ENCODE data around the gene DAAM1. TPM values are rescaled to one million over a fixed set of nuclear protein-coding genes. Genes with fewer than 3 reads are reported as not detected.
A peak's percentile ranks its signal among the peaks of the same experiment; 100 is the strongest.

Gene DAAM1
- total RNA-seq, 2 donors from 2014 or later, result 10.5 to 13.8 TPM

DNA sequence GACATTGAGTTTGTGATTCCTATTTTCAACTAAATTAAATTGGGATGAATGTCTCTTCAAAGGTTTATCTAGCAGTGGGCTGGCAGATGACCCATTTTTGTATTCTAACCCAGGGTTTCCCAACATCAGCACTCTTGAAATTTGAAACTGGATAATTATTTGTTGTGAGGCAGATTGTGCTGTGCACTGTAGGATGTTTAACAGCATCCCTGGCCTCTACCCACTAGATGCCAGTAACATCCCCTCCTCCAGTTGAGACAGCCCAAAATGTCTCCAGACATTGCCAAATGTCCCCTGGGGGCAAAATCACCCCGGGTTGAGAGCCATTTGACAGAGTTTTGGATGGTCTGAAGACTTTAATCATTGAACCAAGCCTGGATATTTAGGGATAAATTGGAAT is 11.1 kb downstream of the DAAM1 start:
- no peak for ATAC-seq (replicated peaks)
- Mint-ChIP-seq H3K27me3 (no peaks in the 10 kb centered on the region), H3K4me3 (no peak overlapping the region), H3K36me3 (ENCODE audit: low read depth) (no peaks in the 10 kb centered on the region), H3K4me1 (peaks cover 4% of the 10 kb centered on the region), H3K27ac (no peak overlapping the region), H3K9me3 (no peaks in the 10 kb centered on the region)

DNA sequence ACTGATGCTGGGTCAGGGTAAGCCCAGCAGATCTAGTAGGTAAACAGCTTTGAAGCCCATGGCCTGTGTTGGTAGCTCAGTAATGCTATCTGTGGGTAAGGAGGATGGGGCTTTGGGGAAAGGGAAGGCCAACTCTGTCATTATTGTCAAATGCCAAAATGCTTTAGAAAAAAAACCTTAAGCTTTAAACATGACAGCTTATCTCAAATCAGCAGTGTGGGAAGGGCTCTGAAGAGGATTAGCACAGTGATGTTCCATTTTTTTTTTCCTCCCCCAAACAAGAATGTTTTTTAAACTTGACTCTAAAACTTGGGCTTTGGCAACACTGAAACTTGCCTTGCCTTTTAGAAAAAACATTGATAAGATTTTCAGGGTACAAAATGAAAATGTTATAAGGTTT is 11.7 kb downstream of the DAAM1 start:
- no peaks in the 10 kb centered on the region for H3K36me3 Mint-ChIP-seq (ENCODE audit: low read depth)
- no peak overlapping the region for H3K27ac Mint-ChIP-seq
- ATAC-seq (replicated peaks), result no peak
- no peak overlapping the region for H3K4me3 Mint-ChIP-seq
- no peaks in the 10 kb centered on the region for H3K27me3 Mint-ChIP-seq
- H3K4me1 Mint-ChIP-seq, result peaks cover 4% of the 10 kb centered on the region
- no peaks in the 10 kb centered on the region for H3K9me3 Mint-ChIP-seq

DNA sequence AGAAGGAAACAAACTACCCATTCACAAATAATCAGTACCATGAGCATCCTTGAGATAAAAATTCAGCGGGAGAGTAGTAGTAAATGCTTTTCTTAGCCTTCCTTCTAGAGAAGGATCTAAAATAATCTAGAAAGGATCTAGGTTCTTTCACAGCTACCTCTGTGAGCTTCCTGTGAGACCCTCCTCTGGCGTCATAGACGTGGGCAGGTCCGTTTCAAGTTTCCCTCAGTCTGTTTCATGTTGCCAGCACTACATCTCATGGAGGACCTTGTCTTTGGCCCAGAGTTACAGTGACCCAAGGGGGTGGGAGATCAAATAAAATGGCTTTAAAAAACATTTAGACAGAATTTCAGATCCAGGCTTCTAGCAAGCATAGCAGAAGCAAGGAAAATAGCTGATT is 13.6 kb downstream of the DAAM1 start:
- no peaks in the 10 kb centered on the region for H3K9me3 Mint-ChIP-seq
- H3K36me3 Mint-ChIP-seq (ENCODE audit: low read depth), result no peaks in the 10 kb centered on the region

DNA sequence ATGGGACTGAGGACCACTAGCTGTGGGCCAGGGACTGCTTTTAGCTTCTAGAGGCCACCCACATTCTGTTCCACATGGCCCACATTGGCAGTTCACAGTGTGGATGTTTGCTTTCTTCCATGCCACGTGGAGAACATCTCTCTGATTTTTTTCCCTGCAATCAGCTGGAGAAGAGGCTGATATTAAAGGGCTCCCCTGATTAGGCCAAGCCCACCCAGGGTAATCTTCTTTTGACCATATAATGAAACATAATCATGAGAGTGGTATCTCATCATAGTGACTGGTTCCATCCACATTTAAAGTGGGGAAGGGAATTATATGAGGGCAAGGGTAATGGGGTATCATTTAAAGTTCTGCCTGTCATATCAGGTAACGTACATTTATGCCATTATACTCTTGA is 15.8 kb downstream of the DAAM1 start:
- Mint-ChIP-seq H3K9me3 (no peaks in the 10 kb centered on the region), H3K27me3 (no peaks in the 10 kb centered on the region), H3K4me1 (peaks cover 4% of the 10 kb centered on the region), H3K36me3 (ENCODE audit: low read depth) (no peaks in the 10 kb centered on the region), H3K27ac (no peak overlapping the region), H3K4me3 (no peak overlapping the region)
- no peak for ATAC-seq (replicated peaks)

More for the DNA sequence above, 13.6 kb downstream of the DAAM1 start:
- Mint-ChIP-seq H3K4me1 (peaks cover 4% of the 10 kb centered on the region), H3K4me3 (no peak overlapping the region), H3K27me3 (no peaks in the 10 kb centered on the region), H3K27ac (peak overlapping the region; percentile 20)
- no peak for ATAC-seq (replicated peaks)

DNA sequence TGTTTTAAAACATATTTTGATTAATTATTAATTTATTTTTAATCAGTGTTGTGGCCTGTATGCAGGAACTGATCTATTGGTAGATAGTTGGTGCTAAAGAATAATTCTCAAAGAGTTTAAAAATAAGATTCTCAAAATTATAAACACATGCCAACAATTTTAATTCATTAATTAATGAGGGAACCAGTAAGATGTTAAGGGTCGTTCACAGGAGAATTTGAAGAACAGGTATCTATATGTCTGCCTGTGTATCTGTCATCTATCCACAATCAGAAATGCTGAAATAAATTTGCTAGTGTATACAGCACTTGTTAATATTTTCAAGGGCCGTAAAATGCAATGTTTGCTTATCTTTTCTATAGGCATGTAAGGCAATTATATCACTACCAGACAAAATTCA is 18.4 kb downstream of the DAAM1 start:
- Mint-ChIP-seq H3K9me3 (no peaks in the 10 kb centered on the region), H3K27me3 (no peaks in the 10 kb centered on the region), H3K4me3 (no peak overlapping the region), H3K27ac (no peak overlapping the region), H3K4me1 (peaks cover 2% of the 10 kb centered on the region), H3K36me3 (ENCODE audit: low read depth) (no peaks in the 10 kb centered on the region)
- ATAC-seq (replicated peaks), result no peak

DNA sequence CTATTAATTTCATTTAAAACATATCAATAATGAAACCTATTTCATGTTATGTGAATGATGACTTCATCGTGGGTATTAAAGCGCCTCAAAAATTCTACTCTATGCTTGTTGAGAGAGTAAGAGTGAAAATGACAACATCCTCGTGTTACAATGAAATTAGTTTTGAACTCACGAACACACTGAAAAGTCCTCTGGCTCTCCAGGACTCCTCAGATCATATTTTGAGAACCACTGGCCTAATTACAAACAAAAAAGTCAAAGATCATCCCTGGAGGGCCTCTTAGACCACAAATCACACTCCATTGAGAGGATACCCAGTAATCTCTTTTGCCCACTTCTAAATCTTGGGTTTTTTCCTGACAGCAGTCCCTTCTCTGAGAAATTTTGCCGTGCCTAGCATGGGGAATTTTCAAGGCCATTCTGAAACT is 19.1 kb downstream of the DAAM1 start:
- no peak overlapping the region for H3K27ac Mint-ChIP-seq
- no peaks in the 10 kb centered on the region for H3K27me3 Mint-ChIP-seq
- H3K36me3 Mint-ChIP-seq (ENCODE audit: low read depth), result no peaks in the 10 kb centered on the region
- H3K4me3 Mint-ChIP-seq, result no peak overlapping the region
- H3K4me1 Mint-ChIP-seq, result no peaks in the 10 kb centered on the region
- ATAC-seq (replicated peaks), result no peak
- no peaks in the 10 kb centered on the region for H3K9me3 Mint-ChIP-seq

DNA sequence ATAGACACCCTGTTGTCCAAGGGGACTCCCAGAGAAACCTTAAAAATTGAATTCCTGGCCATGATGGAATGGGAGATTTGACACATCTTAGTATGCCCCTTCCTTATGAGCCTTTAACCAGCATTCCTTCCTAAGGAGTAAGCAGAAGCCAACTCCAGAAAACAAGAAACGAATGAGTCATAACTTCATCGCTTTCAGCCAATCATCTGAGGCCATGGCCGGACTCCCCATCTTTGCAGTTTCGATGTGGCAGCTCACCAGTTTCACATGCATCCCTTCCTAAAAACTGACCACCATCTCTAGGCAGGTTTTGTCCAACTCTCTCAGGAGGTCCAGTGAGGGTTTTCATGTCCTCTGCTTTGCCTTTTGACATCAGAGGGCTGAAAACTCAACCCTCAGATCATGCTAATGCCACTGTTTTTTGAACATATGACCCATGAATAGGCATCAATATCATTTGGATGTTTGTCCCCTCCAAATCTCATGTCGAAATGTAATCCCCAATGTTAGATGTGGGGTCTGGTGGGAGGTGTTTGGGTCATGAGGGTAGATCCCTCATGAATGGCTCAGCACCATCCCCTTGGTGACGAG is 19.9 kb downstream of the DAAM1 start:
- H3K27ac Mint-ChIP-seq, result no peak overlapping the region
- no peaks in the 10 kb centered on the region for H3K4me1 Mint-ChIP-seq
- no peaks in the 10 kb centered on the region for H3K36me3 Mint-ChIP-seq (ENCODE audit: low read depth)
- ATAC-seq (replicated peaks), result no peak
- no peak overlapping the region for H3K4me3 Mint-ChIP-seq
- no peaks in the 10 kb centered on the region for H3K9me3 Mint-ChIP-seq
- no peaks in the 10 kb centered on the region for H3K27me3 Mint-ChIP-seq

DNA sequence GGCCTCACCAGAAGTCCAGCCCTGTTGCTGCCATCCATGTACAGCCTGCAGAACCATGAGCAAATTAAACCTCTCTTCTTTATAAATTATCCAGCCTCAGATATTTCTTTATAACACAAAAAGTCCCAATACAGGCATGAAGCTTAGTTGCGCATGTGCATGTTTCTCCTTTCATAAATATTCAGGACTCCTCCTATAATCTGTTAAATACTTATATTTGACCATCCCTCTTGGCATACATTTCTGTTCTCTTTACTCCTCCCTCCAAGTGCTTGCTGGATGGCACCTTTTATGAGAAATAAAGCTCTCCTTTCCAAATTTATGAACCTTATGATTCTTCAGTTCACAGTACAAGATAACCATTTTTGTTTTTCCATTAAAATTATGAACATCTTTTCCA is 20.5 kb downstream of the DAAM1 start:
- H3K9me3 Mint-ChIP-seq, result no peaks in the 10 kb centered on the region
- H3K36me3 Mint-ChIP-seq (ENCODE audit: low read depth), result no peaks in the 10 kb centered on the region
- H3K27ac Mint-ChIP-seq, result no peak overlapping the region
- no peak overlapping the region for H3K4me3 Mint-ChIP-seq
- no peaks in the 10 kb centered on the region for H3K27me3 Mint-ChIP-seq
- ATAC-seq (replicated peaks), result no peak
- H3K4me1 Mint-ChIP-seq, result no peaks in the 10 kb centered on the region

DNA sequence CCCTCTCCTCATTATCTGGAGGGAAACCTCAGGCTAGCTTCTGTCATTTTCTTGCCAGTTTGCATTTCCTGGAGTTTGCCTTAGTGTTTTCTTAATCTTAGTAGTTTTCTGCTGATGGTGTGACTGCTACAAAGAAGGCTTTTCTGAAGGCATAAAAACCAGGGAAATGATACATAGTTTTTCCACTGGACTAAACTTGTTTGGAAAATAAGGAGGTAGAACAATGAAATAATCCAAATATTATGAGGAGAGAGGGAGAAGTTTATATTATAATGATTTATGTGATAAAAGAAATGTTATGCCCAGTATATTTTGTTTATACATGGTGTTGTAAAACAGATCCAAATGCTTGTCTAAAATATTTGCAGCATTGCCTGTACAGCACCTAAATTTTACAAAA is 22.2 kb downstream of the DAAM1 start:
- no peaks in the 10 kb centered on the region for H3K9me3 Mint-ChIP-seq
- H3K27ac Mint-ChIP-seq, result no peak overlapping the region
- no peaks in the 10 kb centered on the region for H3K4me1 Mint-ChIP-seq
- no peaks in the 10 kb centered on the region for H3K36me3 Mint-ChIP-seq (ENCODE audit: low read depth)
- no peak for ATAC-seq (replicated peaks)
- H3K27me3 Mint-ChIP-seq, result no peaks in the 10 kb centered on the region
- H3K4me3 Mint-ChIP-seq, result no peak overlapping the region

DNA sequence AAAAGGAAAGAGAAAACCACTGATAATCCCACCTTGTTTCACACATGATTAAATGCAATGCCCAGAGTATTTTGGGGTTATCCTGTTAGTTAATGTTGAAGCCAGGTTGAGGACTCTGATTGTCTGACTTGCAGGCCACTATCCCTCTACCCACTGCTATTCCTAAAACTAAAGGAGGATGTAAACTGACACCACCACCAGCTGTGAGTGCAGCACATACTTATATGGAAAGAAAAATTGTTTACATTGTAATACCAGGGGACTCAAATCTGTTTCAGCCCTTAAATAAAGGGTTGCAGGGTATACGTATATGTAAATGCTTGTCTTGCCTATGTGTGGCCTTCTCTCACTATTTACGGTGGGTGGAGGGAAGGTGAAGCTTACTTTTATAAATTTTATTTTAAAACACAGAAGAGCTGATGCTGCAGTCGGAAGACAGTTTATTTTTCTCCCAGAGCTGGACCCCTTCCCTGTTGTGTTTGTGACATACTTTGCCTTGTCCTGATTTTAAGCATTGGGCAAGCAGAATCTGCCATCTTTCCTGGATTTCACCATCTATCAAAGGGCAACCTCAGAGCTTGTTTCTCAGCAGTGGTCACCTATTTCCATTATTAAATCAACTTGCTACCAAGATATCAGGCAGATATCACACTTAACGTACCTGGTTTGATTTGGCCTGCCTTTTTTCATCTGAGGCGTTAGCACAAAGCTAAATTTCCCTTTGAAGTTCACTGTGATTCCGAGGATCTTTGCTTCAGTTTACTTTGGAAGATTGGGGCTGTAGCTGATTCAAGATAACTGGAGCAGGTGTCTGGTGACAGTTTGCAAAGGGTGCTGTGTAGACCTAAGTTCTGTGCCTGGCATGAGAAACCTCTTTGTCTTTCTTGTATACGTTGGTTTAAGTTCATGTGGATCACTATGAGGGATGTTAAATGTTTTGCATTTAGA is 25.2 kb downstream of the DAAM1 start:
- H3K4me1 Mint-ChIP-seq, result peaks cover 5% of the 10 kb centered on the region
- no peak for ATAC-seq (replicated peaks)
- H3K9me3 Mint-ChIP-seq, result no peaks in the 10 kb centered on the region
- no peaks in the 10 kb centered on the region for H3K27me3 Mint-ChIP-seq
- H3K27ac Mint-ChIP-seq, result no peak overlapping the region
- no peak overlapping the region for H3K4me3 Mint-ChIP-seq
- H3K36me3 Mint-ChIP-seq (ENCODE audit: low read depth), result no peaks in the 10 kb centered on the region

DNA sequence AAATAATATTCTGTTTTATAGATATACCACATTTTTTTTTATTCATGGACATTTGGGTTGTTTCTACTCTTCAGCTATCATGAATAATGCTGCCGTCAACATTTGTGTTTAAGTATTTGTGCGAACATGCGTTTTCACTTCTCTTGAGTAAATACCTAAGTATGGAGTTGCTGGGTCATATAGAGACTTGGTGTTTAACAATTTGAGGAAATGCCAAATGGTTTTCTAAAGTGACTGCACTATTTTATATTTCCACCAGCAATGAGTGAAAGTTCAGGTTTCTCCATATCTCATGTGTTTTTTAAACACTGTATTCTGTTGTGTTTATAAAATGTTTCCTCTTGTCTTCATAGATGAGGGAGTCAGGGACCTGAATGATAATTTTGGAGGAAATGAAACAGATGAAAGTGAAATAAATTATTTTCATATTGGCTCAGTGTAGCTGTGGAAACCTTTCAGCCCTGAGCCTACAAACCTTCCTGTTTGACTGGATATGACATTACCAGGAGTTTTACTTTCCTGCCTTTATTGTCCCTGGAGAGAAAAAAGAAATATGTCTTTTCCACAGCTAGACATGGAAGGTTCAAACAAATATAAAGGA is 26.3 kb downstream of the DAAM1 start:
- peaks cover 5% of the 10 kb centered on the region for H3K4me1 Mint-ChIP-seq
- ATAC-seq (replicated peaks), result no peak

DNA sequence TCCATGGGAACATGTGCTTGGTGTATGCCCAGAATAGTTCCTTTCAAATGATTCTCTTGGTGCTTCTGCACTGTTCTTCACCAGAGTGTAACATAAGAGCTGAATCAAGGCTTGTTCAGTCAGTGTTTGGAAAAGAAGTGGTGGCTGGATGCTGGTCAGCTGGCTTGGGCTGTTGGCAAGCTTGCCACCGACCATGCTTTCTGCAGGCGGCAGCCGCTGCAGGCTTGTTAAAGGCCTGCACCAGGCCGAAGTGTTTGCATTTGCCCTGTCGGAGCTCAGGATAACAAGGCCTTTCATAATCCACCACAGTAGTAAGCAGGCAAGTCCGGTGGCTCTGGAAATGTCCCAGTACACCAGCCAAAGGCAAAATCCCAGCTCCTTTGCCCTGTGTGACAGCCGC is 26.9 kb downstream of the DAAM1 start:
- H3K9me3 Mint-ChIP-seq, result no peaks in the 10 kb centered on the region
- H3K27ac Mint-ChIP-seq, result no peak overlapping the region
- no peak for ATAC-seq (replicated peaks)
- peaks cover 5% of the 10 kb centered on the region for H3K4me1 Mint-ChIP-seq
- H3K4me3 Mint-ChIP-seq, result no peak overlapping the region
- H3K36me3 Mint-ChIP-seq (ENCODE audit: low read depth), result no peaks in the 10 kb centered on the region
- H3K27me3 Mint-ChIP-seq, result no peaks in the 10 kb centered on the region

More for the DNA sequence above, 26.3 kb downstream of the DAAM1 start:
- Mint-ChIP-seq H3K4me3 (no peak overlapping the region), H3K36me3 (ENCODE audit: low read depth) (no peaks in the 10 kb centered on the region), H3K27me3 (no peaks in the 10 kb centered on the region), H3K27ac (no peak overlapping the region), H3K9me3 (no peaks in the 10 kb centered on the region)

DNA sequence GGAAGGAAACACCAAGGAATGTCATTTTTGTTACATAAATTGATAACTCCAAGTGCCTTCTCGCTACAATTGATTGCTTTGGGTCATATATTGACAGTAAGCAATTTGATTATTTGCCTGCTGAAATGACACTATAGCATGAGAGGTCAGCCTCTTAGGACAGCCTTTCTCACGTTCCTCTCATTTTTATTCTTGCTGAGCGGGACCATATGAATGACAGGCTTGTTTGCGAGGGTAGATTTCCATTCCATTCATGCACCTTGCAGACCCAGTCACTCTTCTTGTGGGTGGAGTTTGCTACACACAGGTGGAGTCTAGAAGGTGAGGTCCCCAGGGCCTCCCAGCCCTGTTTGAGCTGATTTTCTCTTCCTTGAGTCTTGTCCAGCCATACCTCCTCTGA is 27.3 kb downstream of the DAAM1 start:
- ATAC-seq (replicated peaks), result no peak
- no peak overlapping the region for H3K4me3 Mint-ChIP-seq
- no peak overlapping the region for H3K27ac Mint-ChIP-seq
- H3K36me3 Mint-ChIP-seq (ENCODE audit: low read depth), result no peaks in the 10 kb centered on the region
- no peaks in the 10 kb centered on the region for H3K27me3 Mint-ChIP-seq
- no peaks in the 10 kb centered on the region for H3K9me3 Mint-ChIP-seq
- H3K4me1 Mint-ChIP-seq, result peaks cover 5% of the 10 kb centered on the region

DNA sequence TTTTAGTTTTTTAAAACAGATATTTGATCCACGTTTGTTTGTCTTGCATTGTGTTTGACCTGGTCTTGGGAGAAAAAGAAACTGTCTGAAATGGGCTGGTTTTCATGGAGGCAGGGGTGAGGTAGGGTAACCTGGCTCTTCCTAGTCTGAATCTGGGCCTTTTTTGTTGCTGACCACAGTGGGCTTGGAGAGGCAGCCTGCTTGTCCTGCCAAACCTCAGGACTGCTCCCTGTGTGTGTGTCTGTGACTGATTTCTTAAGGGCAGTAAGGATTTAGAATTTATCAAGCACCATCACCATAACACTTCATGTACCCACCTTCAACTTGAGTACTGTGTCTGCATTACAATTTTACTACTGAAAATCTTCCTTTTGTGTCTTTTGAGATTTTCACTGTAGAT is 28.5 kb downstream of the DAAM1 start:
- no peaks in the 10 kb centered on the region for H3K27me3 Mint-ChIP-seq
- no peaks in the 10 kb centered on the region for H3K36me3 Mint-ChIP-seq (ENCODE audit: low read depth)
- peaks cover 5% of the 10 kb centered on the region for H3K4me1 Mint-ChIP-seq
- H3K4me3 Mint-ChIP-seq, result no peak overlapping the region
- no peak overlapping the region for H3K27ac Mint-ChIP-seq
- ATAC-seq (replicated peaks), result no peak
- H3K9me3 Mint-ChIP-seq, result no peaks in the 10 kb centered on the region

DNA sequence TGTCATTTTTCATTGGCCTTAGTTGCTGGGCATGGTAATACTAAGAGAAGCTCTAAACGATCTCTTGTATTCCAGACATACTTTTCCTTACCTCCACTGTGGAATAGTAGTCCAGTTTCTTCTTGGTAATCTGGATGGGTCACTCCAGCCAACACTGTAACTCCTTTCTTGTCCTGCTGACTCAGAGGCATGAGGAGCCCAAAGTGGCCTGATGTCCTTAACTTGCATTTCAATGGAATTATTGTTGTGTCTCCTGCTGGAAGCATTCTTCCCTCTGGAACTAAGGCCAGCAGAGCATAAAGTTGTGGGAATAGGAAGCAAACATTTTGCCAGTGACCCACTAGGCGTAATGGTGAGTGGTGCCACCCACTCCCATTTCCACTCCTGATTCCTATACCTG is 33.1 kb downstream of the DAAM1 start:
- no peaks in the 10 kb centered on the region for H3K4me1 Mint-ChIP-seq
- no peaks in the 10 kb centered on the region for H3K36me3 Mint-ChIP-seq (ENCODE audit: low read depth)
- no peaks in the 10 kb centered on the region for H3K9me3 Mint-ChIP-seq
- H3K27me3 Mint-ChIP-seq, result no peaks in the 10 kb centered on the region
- H3K4me3 Mint-ChIP-seq, result no peak overlapping the region
- H3K27ac Mint-ChIP-seq, result no peak overlapping the region
- no peak for ATAC-seq (replicated peaks)
